ENCODE data around the gene SPEM3.

DNA sequence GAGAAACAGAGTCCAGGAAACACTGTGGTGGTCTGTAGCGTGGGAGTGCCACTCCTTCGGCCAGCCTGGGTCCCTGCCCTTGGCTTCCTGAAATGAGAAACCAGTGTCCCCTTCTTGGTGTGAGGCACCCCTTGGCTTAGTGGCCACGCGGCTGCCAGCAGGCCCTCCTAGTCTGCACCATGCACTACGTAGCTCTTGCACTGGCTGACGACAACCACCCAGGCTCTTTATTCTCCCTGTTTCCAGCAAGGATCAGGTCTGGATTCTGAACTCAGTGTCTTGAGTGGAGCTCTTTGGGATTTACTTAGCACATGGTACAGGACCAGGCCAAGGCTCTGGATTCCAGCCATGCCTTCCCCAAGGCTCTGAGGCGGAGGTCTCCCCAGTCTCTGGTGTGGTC, 1.1 kb upstream of the SPEM3 start:
- TF ChIP-seq, protein P1, sequence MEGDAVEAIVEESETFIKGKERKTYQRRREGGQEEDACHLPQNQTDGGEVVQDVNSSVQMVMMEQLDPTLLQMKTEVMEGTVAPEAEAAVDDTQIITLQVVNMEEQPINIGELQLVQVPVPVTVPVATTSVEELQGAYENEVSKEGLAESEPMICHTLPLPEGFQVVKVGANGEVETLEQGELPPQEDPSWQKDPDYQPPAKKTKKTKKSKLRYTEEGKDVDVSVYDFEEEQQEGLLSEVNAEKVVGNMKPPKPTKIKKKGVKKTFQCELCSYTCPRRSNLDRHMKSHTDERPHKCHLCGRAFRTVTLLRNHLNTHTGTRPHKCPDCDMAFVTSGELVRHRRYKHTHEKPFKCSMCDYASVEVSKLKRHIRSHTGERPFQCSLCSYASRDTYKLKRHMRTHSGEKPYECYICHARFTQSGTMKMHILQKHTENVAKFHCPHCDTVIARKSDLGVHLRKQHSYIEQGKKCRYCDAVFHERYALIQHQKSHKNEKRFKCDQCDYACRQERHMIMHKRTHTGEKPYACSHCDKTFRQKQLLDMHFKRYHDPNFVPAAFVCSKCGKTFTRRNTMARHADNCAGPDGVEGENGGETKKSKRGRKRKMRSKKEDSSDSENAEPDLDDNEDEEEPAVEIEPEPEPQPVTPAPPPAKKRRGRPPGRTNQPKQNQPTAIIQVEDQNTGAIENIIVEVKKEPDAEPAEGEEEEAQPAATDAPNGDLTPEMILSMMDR (conservative IDR thresholded peaks at IDR 0.05; ENCODE audit: low read length), result no peak
- TF ChIP-seq EZH2phosphoT487 (IDR thresholded peaks at IDR 0.05; ENCODE audit: borderline replicate concordance, low read depth, low read length), result no peak
